Astrocyte (in vitro differentiated cells and primary cell): ENCODE measurements around the gene TUBB4B.

ENCODE experiments used
- EZH2 ChIP-seq: IDR thresholded peaks from 2 replicates; pipeline ENCODE4 v1.6.1; 2012; ENCODE audit warnings: mild to moderate bottlenecking, low read length, inconsistent platforms; ENCODE audit not compliant: insufficient read depth
- TF ChIP-seq, protein P1 (sequence below): IDR thresholded peaks from 2 replicates; pipeline ENCODE4 v1.5.1; 2011; ENCODE audit warnings: low read depth, mild to moderate bottlenecking, inconsistent platforms, low read length, moderate library complexity; ENCODE audit not compliant: insufficient read depth

DNA sequence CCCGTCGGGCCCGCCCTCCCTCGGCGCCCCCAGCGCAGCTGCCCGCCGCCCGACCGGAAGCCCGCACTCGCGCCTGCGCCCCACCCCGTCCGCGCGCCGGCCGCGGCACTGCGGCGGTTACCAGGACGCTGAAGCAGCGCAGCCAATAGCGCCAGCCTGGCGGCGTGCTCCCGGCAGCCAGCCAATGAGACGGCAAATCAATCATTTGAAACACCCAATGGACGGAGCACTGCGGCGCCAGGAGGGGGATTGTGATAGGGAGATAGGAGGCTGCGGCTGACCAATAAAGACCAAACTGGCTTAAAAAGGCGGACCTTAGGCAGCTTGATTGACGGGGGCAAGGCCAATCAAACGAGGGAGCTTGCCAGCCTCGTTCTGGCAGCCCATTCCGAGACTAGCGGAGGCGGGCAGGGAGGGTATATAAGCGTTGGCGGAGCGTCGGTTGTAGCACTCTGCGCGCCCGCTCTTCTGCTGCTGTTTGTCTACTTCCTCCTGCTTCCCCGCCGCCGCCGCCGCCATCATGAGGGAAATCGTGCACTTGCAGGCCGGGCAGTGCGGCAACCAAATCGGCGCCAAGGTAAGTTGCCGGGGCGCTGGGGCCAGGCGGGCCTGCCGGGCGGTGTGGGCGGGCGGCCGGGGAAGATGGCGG, at the start of gene TUBB4B:
- TF ChIP-seq, protein P1, sequence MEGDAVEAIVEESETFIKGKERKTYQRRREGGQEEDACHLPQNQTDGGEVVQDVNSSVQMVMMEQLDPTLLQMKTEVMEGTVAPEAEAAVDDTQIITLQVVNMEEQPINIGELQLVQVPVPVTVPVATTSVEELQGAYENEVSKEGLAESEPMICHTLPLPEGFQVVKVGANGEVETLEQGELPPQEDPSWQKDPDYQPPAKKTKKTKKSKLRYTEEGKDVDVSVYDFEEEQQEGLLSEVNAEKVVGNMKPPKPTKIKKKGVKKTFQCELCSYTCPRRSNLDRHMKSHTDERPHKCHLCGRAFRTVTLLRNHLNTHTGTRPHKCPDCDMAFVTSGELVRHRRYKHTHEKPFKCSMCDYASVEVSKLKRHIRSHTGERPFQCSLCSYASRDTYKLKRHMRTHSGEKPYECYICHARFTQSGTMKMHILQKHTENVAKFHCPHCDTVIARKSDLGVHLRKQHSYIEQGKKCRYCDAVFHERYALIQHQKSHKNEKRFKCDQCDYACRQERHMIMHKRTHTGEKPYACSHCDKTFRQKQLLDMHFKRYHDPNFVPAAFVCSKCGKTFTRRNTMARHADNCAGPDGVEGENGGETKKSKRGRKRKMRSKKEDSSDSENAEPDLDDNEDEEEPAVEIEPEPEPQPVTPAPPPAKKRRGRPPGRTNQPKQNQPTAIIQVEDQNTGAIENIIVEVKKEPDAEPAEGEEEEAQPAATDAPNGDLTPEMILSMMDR = no peak
- TF ChIP-seq EZH2 = no peak
